Keratinocyte (primary cell): ENCODE results near the gene RPL39. TPM values are rescaled to one million over a fixed set of nuclear protein-coding genes. Genes with fewer than 3 reads are reported as not detected.
A peak's percentile ranks its signal among the peaks of the same experiment; 100 is the strongest.

Experiments
- DNase-seq: peaks from one replicate; pipeline ENCODE4 v3.0.0-alpha.2; 2011; ENCODE audit warnings: low read depth, missing footprints, low spot score
- FAIRE-seq: peaks from 2 replicates; lab custom pipeline; 2011; peaks lifted over from hg19 to GRCh38; lab: Jason Lieb, UNC
- H2AFZ ChIP-seq: 2 replicates; pipeline ENCODE4 v1.6.0; 2012; ENCODE audit warnings: low read length, control low read depth, inconsistent platforms; ENCODE audit not compliant: control insufficient read depth
- H3K27ac ChIP-seq: 2 replicates; pipeline ENCODE4 v1.5.1; 2011; ENCODE audit warnings: low read length; ENCODE audit not compliant: control insufficient read depth, insufficient read depth
- H3K27me3 ChIP-seq: 3 replicates; pipeline ENCODE4 v1.6.0; 2011; ENCODE audit warnings: low read length; ENCODE audit not compliant: control insufficient read depth, insufficient read depth; ENCODE audit errors: extremely low read depth
- H3K36me3 ChIP-seq, 2 experiments: 2 replicates in 1 of 2; 3 replicates in 1 of 2; pipeline ENCODE4 v1.5.1; 2011; ENCODE audit warnings: low read length in 2 of 2, mild to moderate bottlenecking in 1 of 2; ENCODE audit not compliant: control insufficient read depth in 2 of 2, insufficient read depth in 2 of 2; ENCODE audit errors: extremely low read depth in 1 of 2
- H3K4me1 ChIP-seq: 3 replicates; pipeline ENCODE4 v1.5.1; 2011; ENCODE audit warnings: low read length; ENCODE audit not compliant: control insufficient read depth, insufficient read depth; ENCODE audit errors: extremely low read depth
- H3K4me2 ChIP-seq: 3 replicates; pipeline ENCODE4 v1.6.0; 2011; ENCODE audit warnings: low read depth, low read length; ENCODE audit not compliant: control insufficient read depth, insufficient read depth; ENCODE audit errors: extremely low read depth
- H3K4me3 ChIP-seq, 3 experiments: fragments of 200-600 bp in 1 of 3; sonication (generic) in 1 of 3; 2 replicates in 2 of 3; 3 replicates in 1 of 3; pipeline ENCODE4 v1.5.1; 2011 to 2016; ENCODE audit warnings: low read length in 3 of 3, mild to moderate bottlenecking in 3 of 3, control low read depth in 2 of 3, inconsistent platforms in 1 of 3, low read depth in 1 of 3, mixed read lengths in 1 of 3, mixed run types in 1 of 3, moderate library complexity in 1 of 3; ENCODE audit not compliant: control insufficient read depth in 2 of 3, insufficient read depth in 2 of 3; ENCODE audit errors: extremely low read depth in 1 of 3
- H3K79me2 ChIP-seq: 2 replicates; pipeline ENCODE4 v1.6.0; 2012; ENCODE audit warnings: low read length; ENCODE audit not compliant: control insufficient read depth, insufficient read depth
- H3K9ac ChIP-seq: 3 replicates; pipeline ENCODE4 v1.6.0; 2011; ENCODE audit warnings: low read length; ENCODE audit not compliant: control insufficient read depth, insufficient read depth; ENCODE audit errors: extremely low read depth
- H3K9me1 ChIP-seq: 3 replicates; pipeline ENCODE4 v1.6.0; 2011; ENCODE audit warnings: low read length; ENCODE audit not compliant: control insufficient read depth, insufficient read depth; ENCODE audit errors: extremely low read depth
- H3K9me3 ChIP-seq: 2 replicates; pipeline ENCODE4 v1.5.1; 2012; ENCODE audit warnings: low read depth, low read length; ENCODE audit not compliant: control insufficient read depth
- H4K20me1 ChIP-seq: 3 replicates; pipeline ENCODE4 v1.6.0; 2011; ENCODE audit warnings: low read length; ENCODE audit not compliant: control insufficient read depth, insufficient read depth; ENCODE audit errors: extremely low read depth
- CTCF ChIP-seq, 3 experiments: IDR thresholded peaks in 1 of 3; conservative IDR thresholded peaks in 1 of 3; optimal IDR thresholded peaks in 1 of 3; 2 replicates in 2 of 3; 3 replicates in 1 of 3; pipeline versions ENCODE3 to v1.5.1; 2011; ENCODE audit warnings: low read length in 3 of 3, mild to moderate bottlenecking in 3 of 3, moderate library complexity in 2 of 3, control low read depth in 1 of 3, inconsistent platforms in 1 of 3; ENCODE audit not compliant: insufficient read depth in 2 of 3; ENCODE audit errors: extremely low read depth in 1 of 3
- EZH2 ChIP-seq: IDR thresholded peaks from one replicate; pipeline ENCODE4 v1.6.1; 2012; ENCODE audit warnings: inconsistent platforms, mild to moderate bottlenecking, low read length, moderate library complexity
- dilution Hi-C: fragments of 300-500 bp; cut with MboI; formaldehyde crosslinking; loops from one replicate; pipeline ENCODE4 v1.7.0; 2020; ENCODE audit warnings: low sequenced_read_pairs; ENCODE audit not compliant: extremely low pct_ligation_motif_present
- polyA plus RNA-seq, 5 experiments: library from polyadenylated mRNA; depleted of rRNA in 3 of 5; stranded (reverse) in 3 of 5; stranded (forward) in 1 of 5; unstranded in 1 of 5; fragments of >200 nt; gene quantifications; 1 replicate in 1 of 5; 2 replicates in 3 of 5; 3 replicates in 1 of 5; pipeline versions ENCODE4 v1.2.1 to v1.2.3, GENCODE V29; 2011 to 2012; ENCODE audit warnings: missing spikeins in 2 of 5, low read depth in 1 of 5, low replicate concordance in 1 of 5

RPL39 gene
- polyA plus RNA-seq, 1 donor (not counting 4 experiments of a cell fraction or from before 2014, with no cell fraction given) = 2,842 TPM

GRCh38 chrX:119784747-119785446 is 6.5 kb downstream of the RPL39 start:
- H3K4me3 ChIP-seq = no peak overlapping the region
- peaks cover 36% of the 10 kb centered on the region for H3K79me2 ChIP-seq
- no peaks in the 10 kb centered on the region for H3K9me1 ChIP-seq
- no peak overlapping the region for H2AFZ ChIP-seq
- H3K27me3 ChIP-seq = no peaks in the 10 kb centered on the region
- H4K20me1 ChIP-seq = peaks cover 16% of the 10 kb centered on the region
- dilution Hi-C loops = no loop called here
- no peak overlapping the region for H3K27ac ChIP-seq
- no peak for TF ChIP-seq EZH2
- TF ChIP-seq CTCF (optimal IDR thresholded peaks at IDR 0.05 in 1 of 3, IDR thresholded peaks at IDR 0.05 in 1 of 3, conservative IDR thresholded peaks at IDR 0.05 in 1 of 3; ENCODE audit: extremely low read depth in 1 of 3, insufficient read depth in 2 of 3, low read length in 3 of 3) = peak; percentile 54 to 61 (median 54)
- no peak overlapping the region for H3K9ac ChIP-seq
- no peak for DNase-seq
- H3K36me3 ChIP-seq = peaks cover 7 to 11% of the 10 kb centered on the region in 2 experiments
- peaks cover 9% of the 10 kb centered on the region for H3K4me1 ChIP-seq
- no peaks in the 10 kb centered on the region for H3K9me3 ChIP-seq
- no peak for FAIRE-seq
- H3K4me2 ChIP-seq = no peak overlapping the region

GRCh38 chrX:119783026-119783425 is 8.4 kb downstream of the RPL39 start:
- H4K20me1 ChIP-seq = peaks cover 13% of the 10 kb centered on the region
- dilution Hi-C loops = no loop called here
- no peak overlapping the region for H2AFZ ChIP-seq
- H3K27ac ChIP-seq = no peak overlapping the region
- DNase-seq = no peak
- no peaks in the 10 kb centered on the region for H3K27me3 ChIP-seq
- H3K36me3 ChIP-seq = peaks cover 4 to 6% of the 10 kb centered on the region in 2 experiments
- H3K9me1 ChIP-seq = no peaks in the 10 kb centered on the region
- no peaks in the 10 kb centered on the region for H3K9me3 ChIP-seq
- H3K4me3 ChIP-seq = no peak overlapping the region
- H3K79me2 ChIP-seq = peaks cover 19% of the 10 kb centered on the region
- H3K4me1 ChIP-seq = peaks cover 2% of the 10 kb centered on the region
- no peak overlapping the region for H3K9ac ChIP-seq
- TF ChIP-seq CTCF (optimal IDR thresholded peaks at IDR 0.05 in 1 of 3, IDR thresholded peaks at IDR 0.05 in 1 of 3, conservative IDR thresholded peaks at IDR 0.05 in 1 of 3; ENCODE audit: extremely low read depth in 1 of 3, insufficient read depth in 2 of 3, low read length in 3 of 3) (no peak), EZH2 (no peak)
- FAIRE-seq = no peak
- H3K4me2 ChIP-seq = no peak overlapping the region
